DND-41 (cell line): ENCODE data around the gene DNM2.

ENCODE experiments used
- CTCF ChIP-seq: IDR thresholded peaks from 2 replicates; pipeline ENCODE4 v1.5.1; 2012; ENCODE audit warnings: borderline replicate concordance, low read length, moderate library complexity, mild to moderate bottlenecking; ENCODE audit not compliant: poor library complexity, severe bottlenecking; ENCODE audit errors: extremely low read depth
- EZH2 ChIP-seq: IDR thresholded peaks from 3 replicates; pipeline ENCODE4 v1.6.1; 2012; ENCODE audit warnings: borderline replicate concordance, low read depth, mild to moderate bottlenecking, moderate library complexity, low read length, inconsistent platforms; ENCODE audit not compliant: severe bottlenecking

GRCh38 chr19:10815007-10815536, 97.2 kb downstream of the DNM2 start:
- TF ChIP-seq CTCF = no peak
- TF ChIP-seq EZH2 = no peak
